Measurements from ENCODE around the gene WNT9B.

The WNT9B gene

DNA sequence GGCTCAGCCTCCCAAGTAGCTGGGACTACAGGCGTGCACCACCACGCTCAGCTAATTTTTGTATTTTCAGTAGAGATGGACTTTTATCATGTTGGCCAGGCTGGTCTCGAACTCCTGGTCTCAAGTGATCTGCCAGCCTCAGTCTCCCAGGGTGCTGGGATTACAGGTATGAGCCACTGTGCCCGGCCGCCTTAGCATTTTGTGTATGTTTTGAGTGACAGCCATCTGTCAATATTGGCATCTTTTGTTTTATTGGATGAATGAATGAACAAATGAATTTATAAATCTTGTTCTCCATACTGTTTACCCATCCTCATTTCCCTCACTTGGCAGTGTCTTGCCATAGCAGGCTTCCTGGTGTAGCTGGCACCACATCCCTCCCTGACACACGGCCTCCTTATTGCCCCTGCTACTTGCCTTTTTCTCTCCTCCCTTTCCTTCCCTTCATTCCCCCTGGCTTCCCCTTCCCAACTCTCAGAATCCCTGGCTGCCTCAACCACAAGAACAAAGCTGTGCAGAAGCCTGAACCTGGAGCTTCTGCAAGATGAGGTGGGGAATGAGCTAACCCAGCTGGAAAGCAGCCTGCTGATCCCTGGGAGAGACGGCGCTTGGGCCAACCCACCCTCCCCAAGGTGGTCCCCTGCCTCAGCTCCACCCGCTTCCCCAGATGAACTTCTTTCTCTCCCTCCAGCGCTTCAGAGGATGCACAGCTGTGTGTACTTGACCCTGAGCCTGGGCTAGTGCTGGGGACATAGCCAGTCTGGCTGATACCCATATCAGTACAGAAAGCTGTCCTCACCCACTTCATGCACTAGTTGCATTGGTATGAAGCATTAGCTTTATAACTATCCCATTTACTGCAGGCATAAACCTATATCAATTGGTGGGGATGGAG is 34.3 kb downstream of the WNT9B start:
- DNase-seq = no peak

GRCh38 chr17:46886310-46886663 is 34.9 kb downstream of the WNT9B start:
- DNase-seq = no peak

GRCh38 chr17:46887717-46888116 is 36.3 kb downstream of the WNT9B start:
- no peak for DNase-seq

- DNase-seq = no peak
These were observed 37.3 kb downstream of the WNT9B start for GRCh38 chr17:46888727-46889126.

GRCh38 chr17:46889519-46889918 is 38.1 kb downstream of the WNT9B start:
- DNase-seq = no peak

- DNase-seq = peak; percentile 81
These were observed 38.7 kb downstream of the WNT9B start for GRCh38 chr17:46889992-46890564.

DNA sequence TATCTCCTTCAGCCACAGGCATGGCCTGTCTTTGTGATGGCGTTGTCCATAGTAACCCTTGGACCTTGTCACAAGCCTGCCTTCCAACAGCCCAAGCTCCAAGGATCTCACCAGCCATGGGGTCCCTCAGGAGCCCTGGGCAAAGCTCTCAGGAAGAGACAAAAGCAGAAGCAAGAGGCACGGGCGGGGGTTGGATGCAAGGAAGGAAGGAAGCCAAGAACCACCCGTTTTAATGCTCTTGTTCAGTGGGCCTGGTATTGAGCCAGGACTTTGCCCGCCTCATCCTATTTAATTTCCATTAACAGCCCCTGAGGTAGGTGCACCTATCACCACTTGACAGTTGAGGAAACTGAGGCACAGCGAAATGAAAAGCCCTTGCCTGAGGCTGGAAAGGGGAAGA is 39.3 kb downstream of the WNT9B start:
- DNase-seq = no peak

- no peak for DNase-seq
These were observed 40.9 kb downstream of the WNT9B start for GRCh38 chr17:46892192-46892703.

GRCh38 chr17:46894024-46894423 is 42.6 kb downstream of the WNT9B start:
- DNase-seq = no peak

GRCh38 chr17:46894476-46895151 is 43.2 kb downstream of the WNT9B start:
- peak; percentile 98 for DNase-seq

- no peak for DNase-seq
These were observed 43.8 kb downstream of the WNT9B start for GRCh38 chr17:46895171-46895570.

DNA sequence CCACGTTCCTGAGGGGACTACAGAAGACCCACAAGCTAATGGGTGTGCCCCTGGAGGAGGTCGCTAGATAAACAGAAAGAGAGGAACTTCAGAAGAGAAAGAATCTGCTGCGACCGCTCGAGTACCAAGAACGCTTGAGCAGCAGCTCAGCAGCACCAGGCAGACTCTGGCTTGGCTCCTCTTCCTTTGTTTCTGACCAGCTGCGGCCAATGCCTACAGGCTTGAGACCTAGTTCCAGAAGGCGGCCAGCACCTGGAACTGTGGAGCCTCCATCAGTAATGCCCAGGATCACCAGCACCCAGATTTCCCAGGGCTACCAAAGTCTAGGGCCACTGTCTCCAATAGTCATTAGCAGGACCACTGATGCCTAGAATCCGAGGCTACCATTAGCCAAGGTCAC is 45.6 kb downstream of the WNT9B start:
- no peak for DNase-seq

DNA sequence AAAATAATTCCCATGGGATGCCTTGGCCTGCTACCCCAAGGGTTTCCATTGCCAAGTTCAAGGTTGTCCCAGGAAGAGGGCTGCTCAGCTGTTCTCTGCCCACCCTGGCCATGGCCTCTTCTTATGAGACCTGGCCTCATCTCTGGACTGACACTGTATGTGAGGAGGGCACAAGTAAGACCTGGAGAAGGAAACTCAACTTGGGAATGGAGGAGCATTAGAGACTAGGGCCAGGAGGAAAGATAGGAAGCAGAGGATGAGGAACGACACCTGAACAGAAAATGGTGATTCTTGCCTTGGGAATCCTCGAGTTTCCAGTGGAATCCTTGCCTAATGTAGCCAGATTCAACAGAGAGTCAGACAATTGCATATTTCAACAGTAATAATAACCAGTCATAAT is 47.0 kb downstream of the WNT9B start:
- no peak for DNase-seq

DNA sequence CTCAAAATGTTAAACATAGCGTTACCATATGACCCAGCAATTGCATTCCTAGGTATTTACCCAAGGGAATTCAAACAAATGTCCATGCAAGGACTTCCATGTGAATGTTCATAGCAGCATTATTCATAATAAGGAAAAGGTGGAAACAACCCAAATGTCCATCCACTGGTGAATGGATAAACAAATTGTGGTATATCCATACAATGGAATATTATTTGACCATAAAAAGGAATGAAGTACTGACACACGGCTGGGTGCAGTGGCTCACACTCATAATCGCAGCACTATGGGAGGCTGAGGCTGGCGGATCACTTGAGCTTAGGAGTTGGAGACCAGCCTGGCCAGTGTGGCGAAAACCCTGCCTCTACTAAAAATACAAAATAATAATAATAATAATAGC is 47.5 kb downstream of the WNT9B start:
- DNase-seq = no peak

DNA sequence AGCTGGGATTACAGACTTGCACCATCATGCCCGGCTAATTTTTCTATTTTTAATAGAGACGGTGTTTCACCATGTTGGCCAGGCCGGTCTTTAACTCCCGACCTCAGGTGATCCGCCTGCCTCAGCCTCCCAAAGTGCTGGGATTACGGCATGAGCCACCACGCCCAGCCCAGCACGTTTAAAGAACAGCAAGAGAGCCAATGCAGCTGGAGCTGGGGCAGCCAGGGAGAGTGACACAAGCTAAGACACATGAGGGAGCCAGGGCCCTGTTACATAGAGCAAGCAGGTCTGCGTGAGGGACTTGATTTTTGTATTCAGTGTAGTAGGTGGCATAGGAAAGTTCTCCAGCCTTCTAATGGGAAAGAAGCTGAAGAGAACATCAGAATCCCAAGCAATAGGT is 49.9 kb downstream of the WNT9B start:
- peak; percentile 60 for DNase-seq

- no peak for DNase-seq
These were observed 52.6 kb downstream of the WNT9B start for GRCh38 chr17:46903762-46904672.

DNA sequence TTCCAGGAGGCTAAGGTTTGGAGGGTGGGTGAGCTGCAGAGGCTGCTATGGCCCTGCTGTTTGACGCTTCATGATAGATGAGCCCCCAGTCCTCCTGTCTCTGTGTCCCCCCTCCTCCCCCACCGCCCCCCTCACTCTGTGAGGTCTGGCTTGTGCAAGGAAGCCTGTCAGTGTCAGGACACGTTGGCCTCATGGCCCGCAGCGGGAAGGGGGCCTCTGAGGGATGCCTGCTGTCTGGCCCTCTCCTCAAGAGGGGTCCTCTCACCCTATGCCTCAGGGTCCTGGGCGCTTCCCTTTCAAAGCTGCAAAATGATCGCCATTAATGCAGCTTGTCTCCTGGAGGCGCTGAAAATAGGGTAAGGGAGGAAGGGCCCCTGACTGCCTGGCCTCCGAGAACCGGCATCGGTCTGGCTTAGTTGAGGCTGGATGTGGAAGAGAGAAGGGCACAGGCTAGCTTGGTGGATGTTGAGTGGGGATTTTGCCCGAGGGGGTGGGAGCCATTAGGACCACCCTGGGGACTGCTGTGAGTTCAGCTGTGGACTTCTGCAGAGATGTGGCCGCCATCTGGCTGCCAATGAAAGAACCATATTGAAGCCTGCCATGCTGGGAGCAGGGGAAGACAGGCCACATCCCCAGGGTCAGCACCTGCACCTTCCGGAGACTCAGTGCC is 56.8 kb downstream of the WNT9B start:
- DNase-seq = peak; percentile 58

DNA sequence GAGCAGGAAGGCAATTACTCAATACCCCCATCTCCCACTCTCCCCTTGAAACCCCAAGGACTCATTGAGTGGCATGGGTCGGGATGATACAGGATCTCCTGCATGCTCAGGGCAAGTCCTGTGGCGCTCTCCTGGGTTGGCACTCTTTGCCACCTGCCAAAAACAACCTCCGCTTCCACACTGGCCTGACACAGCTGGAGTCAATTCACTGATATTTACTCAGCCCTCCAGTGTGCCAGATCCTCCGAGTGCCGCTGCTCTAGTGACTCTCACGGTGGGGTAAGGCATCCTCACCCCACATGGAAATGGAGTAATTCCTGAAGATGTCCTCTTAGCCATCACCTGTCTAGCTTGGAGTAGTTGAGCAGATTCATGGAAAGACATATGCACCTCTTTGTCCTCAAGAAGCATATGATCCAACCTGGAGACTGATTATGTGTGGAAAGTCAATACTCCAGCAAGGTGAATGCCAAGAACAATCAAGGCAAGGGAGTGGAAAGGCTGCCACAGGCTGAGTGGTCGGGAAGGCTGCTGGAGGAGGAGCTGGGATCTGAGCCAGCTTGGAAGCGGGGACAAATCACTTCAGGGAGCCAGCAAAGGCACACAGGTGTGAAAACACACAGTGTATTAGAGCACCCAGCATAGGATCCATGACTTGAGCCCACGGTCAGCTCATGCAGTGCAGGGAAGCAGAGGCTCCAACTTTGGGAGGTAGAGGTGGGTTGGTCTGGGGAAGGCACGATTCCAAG is 59.0 kb downstream of the WNT9B start:
- DNase-seq = no peak

GRCh38 chr17:46911311-46911710 is 59.9 kb downstream of the WNT9B start:
- no peak for DNase-seq

DNA sequence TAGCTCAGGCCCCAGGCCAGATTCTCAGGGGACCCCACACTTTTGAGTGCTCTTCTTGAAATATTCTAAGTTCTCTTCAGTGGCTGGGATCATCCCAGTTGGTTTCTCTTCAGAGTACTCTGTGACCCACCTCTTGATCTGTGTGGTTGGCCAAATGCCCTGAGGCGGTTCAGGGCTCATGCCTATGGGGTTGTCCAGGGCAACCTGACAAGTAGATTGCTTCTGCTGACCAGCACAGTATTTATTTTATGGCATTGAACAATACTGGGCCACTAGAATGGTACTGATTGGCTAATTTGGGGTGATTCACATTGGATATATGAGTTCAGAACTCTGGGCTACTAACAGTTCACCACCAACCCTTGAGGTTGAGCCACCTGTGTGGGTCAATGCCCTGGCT is 64.2 kb downstream of the WNT9B start:
- no peak for DNase-seq

- no peak for DNase-seq
These were observed 64.8 kb downstream of the WNT9B start for GRCh38 chr17:46916211-46916610.
